Activated CD4-positive, alpha-beta T cell treated with anti-CD3 and anti-CD28 coated beads, Interleukin-2, amount 10 ng/mL, durations not matched to agents 7 days and 5 days (primary cell): ENCODE data around the gene ISG20L2. TPM values are rescaled to one million over a fixed set of nuclear protein-coding genes. Genes with fewer than 3 reads are reported as not detected.

Source experiments
- CTCF ChIA-PET: fragments of 350-600 bp; sonication (Branson Sonifier 250); formaldehyde crosslinking; loops from one replicate; lab custom pipeline; 2021; ENCODE audit warnings: antibody characterized with exemption; lab: Charles Lee
- POLR2A ChIA-PET: fragments of 350-600 bp; sonication (Branson Sonifier 250); formaldehyde crosslinking; loops from one replicate; lab custom pipeline; 2021; ENCODE audit warnings: antibody characterized with exemption; lab: Charles Lee
- DNase-seq: peaks from one replicate; pipeline ENCODE4 v3.0.0-alpha.2; 2020
- H3K27ac Mint-ChIP-seq: one replicate; pipeline ENCODE4 v1.8.0; 2021; ENCODE audit warnings: mild to moderate bottlenecking, moderate library complexity, mixed read lengths
- H3K27me3 Mint-ChIP-seq: one replicate; pipeline ENCODE4 v1.8.0; 2021; ENCODE audit warnings: mixed read lengths
- H3K36me3 Mint-ChIP-seq: one replicate; pipeline ENCODE4 v1.8.0; 2021; ENCODE audit warnings: low read depth, mixed read lengths
- H3K4me1 Mint-ChIP-seq: one replicate; pipeline ENCODE4 v1.8.0; 2021; ENCODE audit warnings: mixed read lengths
- H3K4me3 Mint-ChIP-seq: one replicate; pipeline ENCODE4 v1.8.0; 2021; ENCODE audit warnings: mild to moderate bottlenecking, moderate library complexity, mixed read lengths
- H3K9me3 Mint-ChIP-seq: one replicate; pipeline ENCODE4 v1.8.0; 2021; ENCODE audit warnings: mixed read lengths
- total RNA-seq, 2 experiments: library from RNA; stranded (reverse); gene quantifications; one replicate each; pipeline ENCODE4 v1.2.3, GENCODE V29; 2021

ISG20L2 gene, protein sequence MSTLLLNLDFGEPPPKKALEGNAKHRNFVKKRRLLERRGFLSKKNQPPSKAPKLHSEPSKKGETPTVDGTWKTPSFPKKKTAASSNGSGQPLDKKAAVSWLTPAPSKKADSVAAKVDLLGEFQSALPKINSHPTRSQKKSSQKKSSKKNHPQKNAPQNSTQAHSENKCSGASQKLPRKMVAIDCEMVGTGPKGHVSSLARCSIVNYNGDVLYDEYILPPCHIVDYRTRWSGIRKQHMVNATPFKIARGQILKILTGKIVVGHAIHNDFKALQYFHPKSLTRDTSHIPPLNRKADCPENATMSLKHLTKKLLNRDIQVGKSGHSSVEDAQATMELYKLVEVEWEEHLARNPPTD
- 10 to 100 TPM; 47.0 to 58.0 TPM for total RNA-seq

DNA sequence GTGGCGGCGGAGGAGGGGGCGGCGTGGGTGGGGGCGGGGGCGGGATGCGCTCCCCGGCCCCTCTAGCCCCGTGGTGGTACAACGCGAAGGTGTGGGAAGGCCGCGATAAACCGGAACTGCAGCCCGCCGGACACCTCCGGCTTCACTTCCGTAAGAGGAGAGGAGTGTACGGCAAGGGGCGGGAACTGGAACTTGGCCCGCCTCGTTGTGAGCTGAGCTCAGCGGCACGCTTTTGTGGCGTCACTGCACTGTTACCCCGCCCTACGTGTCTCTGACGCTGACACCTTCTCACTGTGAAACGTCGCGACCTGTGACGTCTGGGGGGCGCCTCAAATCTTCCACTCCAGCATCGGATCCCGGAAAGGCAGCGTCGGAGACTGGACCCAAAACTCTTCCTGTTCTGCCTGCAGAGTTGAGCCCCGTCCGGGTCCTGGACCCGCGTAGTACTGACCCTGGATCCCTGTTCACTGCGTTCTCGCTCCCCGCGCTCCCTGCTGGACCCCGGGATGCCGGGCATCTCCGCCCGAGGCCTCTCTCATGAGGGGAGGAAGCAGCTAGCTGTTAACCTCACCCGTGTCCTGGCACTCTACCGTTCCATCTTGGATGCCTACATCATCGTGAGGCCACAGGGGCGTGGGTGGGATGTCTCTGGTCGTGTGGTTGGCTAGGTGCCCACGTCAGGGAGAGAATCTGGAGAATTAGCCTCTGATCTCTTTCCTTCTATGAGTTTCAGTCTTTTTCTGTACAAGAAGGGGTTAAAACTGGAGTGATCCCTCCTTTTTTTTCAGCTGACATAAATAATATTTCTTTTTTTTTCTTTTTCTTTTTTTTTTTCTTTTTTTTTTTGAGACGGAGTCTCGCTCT lies at the start of gene ISG20L2:
TSS of gene ISG20L2 (minus strand) at position 168 of the 864 bp plus-strand sequence. CDS start 1,114 bp downstream, outside the sequence.
- no peaks in the 10 kb centered on the region for H3K9me3 Mint-ChIP-seq
- peaks cover 16% of the 10 kb centered on the region for H3K36me3 Mint-ChIP-seq
- H3K27me3 Mint-ChIP-seq = no peaks in the 10 kb centered on the region
- ChIA-PET POLR2A (interaction anchor here (0.7 to 1.8 kb wide), 7 partner anchors 10 to 70 kb away, joined by 3 to 12 read pairs (median 3); partner anchors contain the start of genes HDGF, MRPL24 and PRCC), CTCF (interaction anchor here (0.6 to 7.4 kb wide), 19 partner anchors 8 to 343 kb away, joined by 3 to 106 read pairs (median 4); partner anchors contain the start of genes INSRR, MRPL24, NTRK1 and PRCC)
- peak; percentile 98 for DNase-seq
- H3K4me3 Mint-ChIP-seq = no peak within 1 kb of the TSS
- H3K27ac Mint-ChIP-seq = no peak within 1 kb of the TSS
- peaks cover 27% of the 10 kb centered on the region for H3K4me1 Mint-ChIP-seq

DNA sequence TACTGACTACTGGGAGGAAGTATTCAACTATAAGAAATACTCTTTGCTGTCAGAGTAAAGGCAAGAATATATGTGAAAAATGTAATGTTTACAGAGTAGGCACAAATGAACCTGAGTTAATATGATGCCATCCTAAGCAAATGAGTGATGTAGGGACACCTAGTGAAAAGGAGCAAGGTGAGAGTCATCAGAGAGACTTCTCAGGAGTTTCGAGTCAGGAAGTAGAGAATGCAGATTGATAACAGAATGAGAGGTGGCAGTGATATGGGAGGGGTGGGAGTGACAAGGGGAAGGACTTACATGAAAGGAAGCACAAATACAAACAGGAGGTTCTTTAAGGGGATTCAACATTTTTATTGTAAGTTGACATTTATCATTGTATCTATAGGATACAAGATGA lies 49.0 kb upstream of the ISG20L2 start:
- Mint-ChIP-seq H3K4me3 (no peak overlapping the region), H3K9me3 (no peaks in the 10 kb centered on the region), H3K27ac (no peak overlapping the region), H3K27me3 (no peaks in the 10 kb centered on the region), H3K36me3 (peaks cover 29% of the 10 kb centered on the region), H3K4me1 (peaks cover 46% of the 10 kb centered on the region)
- DNase-seq = no peak
- ChIA-PET CTCF (no interaction called here), POLR2A (no interaction called here)

DNA sequence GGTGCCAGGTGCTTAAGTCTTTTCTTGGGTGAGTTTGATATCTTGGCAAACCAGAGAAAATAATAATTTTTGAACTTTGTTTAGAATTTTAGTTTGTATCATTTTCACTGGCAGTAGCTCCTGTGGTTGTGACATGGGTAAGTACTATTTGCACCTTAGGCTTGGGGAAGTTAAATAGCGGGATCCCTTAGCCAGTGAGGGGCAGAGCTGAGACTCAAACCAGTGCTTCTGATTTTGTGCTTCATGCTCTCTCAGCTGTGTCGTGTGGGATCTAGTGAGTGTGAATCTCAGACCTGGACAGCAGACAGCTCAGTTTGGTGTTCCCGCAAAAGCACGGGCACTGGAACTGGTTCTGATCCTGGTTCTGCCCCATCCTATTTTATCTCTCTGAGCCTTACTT lies 48.4 kb upstream of the ISG20L2 start:
- H3K36me3 Mint-ChIP-seq = peaks cover 28% of the 10 kb centered on the region
- H3K27me3 Mint-ChIP-seq = no peaks in the 10 kb centered on the region
- CTCF ChIA-PET = interaction anchor here (0.7 to 1.2 kb wide), 2 partner anchors 11 to 25 kb away, joined by 3 read pairs; no protein-coding TSS in a partner anchor
- no peak for DNase-seq
- H3K9me3 Mint-ChIP-seq = no peaks in the 10 kb centered on the region
- POLR2A ChIA-PET = no interaction called here
- peaks cover 48% of the 10 kb centered on the region for H3K4me1 Mint-ChIP-seq
- H3K27ac Mint-ChIP-seq = no peak overlapping the region
- no peak overlapping the region for H3K4me3 Mint-ChIP-seq

DNA sequence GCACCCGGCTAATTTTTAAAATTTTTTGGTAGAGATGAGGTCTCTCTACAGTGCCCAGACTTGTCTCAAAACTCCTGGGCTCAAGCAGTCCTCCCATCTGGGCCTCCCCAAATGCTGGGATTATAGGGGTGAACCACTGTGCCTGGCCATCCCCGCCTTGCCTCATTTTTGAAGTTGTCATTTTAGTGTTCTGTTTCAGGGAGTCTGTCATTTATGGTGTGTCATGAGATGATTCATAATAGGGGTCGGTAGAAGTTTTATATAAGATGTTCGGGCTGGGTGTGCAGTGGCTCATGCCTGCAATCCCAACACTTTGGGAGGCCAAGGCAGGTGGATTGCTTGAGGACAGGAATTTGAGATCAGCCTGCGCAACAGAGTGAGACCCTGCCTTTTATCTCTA lies 47.2 kb upstream of the ISG20L2 start:
- no peaks in the 10 kb centered on the region for H3K27me3 Mint-ChIP-seq
- no peaks in the 10 kb centered on the region for H3K9me3 Mint-ChIP-seq
- no peak overlapping the region for H3K4me3 Mint-ChIP-seq
- ChIA-PET CTCF (interaction anchor here (0.7 to 1.0 kb wide), 3 partner anchors 8 to 149 kb away, joined by 3 to 6 read pairs (median 3); no protein-coding TSS in a partner anchor), POLR2A (no interaction called here)
- DNase-seq = no peak
- H3K4me1 Mint-ChIP-seq = peaks cover 45% of the 10 kb centered on the region
- peaks cover 27% of the 10 kb centered on the region for H3K36me3 Mint-ChIP-seq
- no peak overlapping the region for H3K27ac Mint-ChIP-seq

DNA sequence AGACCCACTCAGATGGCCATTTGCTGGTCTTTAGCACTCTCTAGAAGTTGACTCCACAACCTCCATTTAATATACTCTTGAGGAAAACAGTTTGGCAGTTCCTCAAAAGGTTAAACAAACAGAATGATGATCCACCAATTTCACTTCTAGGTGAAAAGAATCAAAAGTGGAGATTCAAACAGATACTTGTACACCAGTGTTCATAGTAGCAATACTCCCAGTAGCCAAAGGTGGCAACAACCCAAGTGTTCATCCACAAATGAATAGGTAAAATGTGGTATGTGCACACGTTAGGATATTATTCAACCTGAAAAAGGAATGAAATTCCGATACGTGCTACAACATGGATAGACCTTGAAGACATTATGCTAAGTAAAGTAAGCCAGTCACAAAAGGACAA lies 45.0 kb upstream of the ISG20L2 start:
- ChIA-PET CTCF (interaction anchor here (0.9 to 1.4 kb wide), 3 partner anchors 15 to 48 kb away, joined by 4 to 7 read pairs (median 4); no protein-coding TSS in a partner anchor), POLR2A (no interaction called here)
- Mint-ChIP-seq H3K36me3 (peaks cover 37% of the 10 kb centered on the region), H3K27ac (no peak overlapping the region), H3K4me1 (peaks cover 63% of the 10 kb centered on the region), H3K27me3 (no peaks in the 10 kb centered on the region), H3K4me3 (no peak overlapping the region), H3K9me3 (no peaks in the 10 kb centered on the region)
- DNase-seq = no peak

DNA sequence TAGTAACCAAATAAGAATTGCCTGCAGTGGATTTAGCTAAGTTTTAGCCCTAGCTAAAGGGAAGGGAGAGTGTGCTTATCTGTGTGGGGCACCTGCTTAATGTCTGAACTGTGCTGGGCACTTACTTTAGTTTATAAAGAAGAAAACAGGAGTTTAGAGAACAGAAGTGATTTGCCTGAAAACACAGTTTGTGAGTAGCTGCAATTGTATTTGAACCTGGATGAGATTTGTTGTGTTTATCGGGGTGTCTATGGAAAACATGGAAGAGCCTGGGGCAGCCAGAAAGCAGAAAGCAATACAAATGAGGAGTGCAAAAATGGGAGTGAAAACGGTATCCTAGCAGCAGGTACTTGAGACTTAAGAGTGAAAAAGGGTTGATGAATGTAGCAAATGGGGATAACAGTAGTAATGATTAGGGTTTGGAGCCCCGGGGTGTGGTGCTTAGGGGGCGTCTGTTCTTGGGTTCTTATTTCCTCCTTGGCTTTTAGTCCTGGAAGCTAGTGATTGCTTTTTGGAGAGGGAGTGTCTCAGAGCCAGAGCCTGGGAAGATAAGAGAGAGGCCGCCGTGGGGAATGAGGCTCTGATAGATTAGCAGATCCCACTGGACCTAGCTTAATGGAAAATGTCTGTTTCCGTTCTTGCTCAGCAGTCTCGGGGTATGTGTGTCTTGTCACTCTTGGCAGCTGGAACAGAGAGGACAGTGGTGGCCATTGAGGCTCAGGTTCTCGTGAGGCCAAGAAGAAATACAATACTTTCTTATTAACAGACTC lies 44.3 kb upstream of the ISG20L2 start:
- no peaks in the 10 kb centered on the region for H3K9me3 Mint-ChIP-seq
- peaks cover 44% of the 10 kb centered on the region for H3K36me3 Mint-ChIP-seq
- ChIA-PET CTCF (interaction anchor here (0.9 to 2.1 kb wide), 5 partner anchors 9 to 47 kb away, joined by 4 to 8 read pairs (median 5); no protein-coding TSS in a partner anchor), POLR2A (interaction anchor here (0.6 kb wide), 1 partner anchor 10 kb away, joined by 3 read pairs; no protein-coding TSS in a partner anchor)
- DNase-seq = no peak
- H3K27ac Mint-ChIP-seq = peak overlapping the region; percentile 11
- H3K4me3 Mint-ChIP-seq = no peak overlapping the region
- H3K4me1 Mint-ChIP-seq = peaks cover 62% of the 10 kb centered on the region
- H3K27me3 Mint-ChIP-seq = no peaks in the 10 kb centered on the region

DNA sequence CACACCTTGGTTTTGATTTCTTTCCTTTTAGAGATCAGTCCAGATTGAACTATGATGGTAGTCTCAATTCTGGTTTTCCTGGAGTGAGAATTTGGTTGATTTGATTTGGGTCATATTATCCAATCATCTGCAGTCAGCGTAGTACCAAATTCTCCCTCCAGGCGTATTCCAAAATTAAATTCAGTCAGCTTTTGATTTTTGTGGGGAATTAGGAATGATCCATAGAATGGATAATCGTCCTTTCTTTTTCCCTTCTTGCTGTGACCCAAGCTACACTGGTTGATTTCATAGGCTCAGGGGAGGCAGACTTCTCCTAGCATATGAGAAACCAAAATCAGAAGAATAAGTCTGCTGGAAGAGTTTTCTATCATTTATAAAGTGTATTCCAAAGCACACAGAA lies 43.7 kb upstream of the ISG20L2 start:
- H3K4me3 Mint-ChIP-seq = no peak overlapping the region
- H3K27me3 Mint-ChIP-seq = no peaks in the 10 kb centered on the region
- DNase-seq = no peak
- H3K27ac Mint-ChIP-seq = no peak overlapping the region
- H3K9me3 Mint-ChIP-seq = no peaks in the 10 kb centered on the region
- ChIA-PET CTCF (interaction anchor here (0.7 to 2.1 kb wide), 4 partner anchors 9 to 46 kb away, joined by 3 to 8 read pairs (median 4); no protein-coding TSS in a partner anchor), POLR2A (no interaction called here)
- H3K4me1 Mint-ChIP-seq = peaks cover 57% of the 10 kb centered on the region
- H3K36me3 Mint-ChIP-seq = peaks cover 44% of the 10 kb centered on the region

DNA sequence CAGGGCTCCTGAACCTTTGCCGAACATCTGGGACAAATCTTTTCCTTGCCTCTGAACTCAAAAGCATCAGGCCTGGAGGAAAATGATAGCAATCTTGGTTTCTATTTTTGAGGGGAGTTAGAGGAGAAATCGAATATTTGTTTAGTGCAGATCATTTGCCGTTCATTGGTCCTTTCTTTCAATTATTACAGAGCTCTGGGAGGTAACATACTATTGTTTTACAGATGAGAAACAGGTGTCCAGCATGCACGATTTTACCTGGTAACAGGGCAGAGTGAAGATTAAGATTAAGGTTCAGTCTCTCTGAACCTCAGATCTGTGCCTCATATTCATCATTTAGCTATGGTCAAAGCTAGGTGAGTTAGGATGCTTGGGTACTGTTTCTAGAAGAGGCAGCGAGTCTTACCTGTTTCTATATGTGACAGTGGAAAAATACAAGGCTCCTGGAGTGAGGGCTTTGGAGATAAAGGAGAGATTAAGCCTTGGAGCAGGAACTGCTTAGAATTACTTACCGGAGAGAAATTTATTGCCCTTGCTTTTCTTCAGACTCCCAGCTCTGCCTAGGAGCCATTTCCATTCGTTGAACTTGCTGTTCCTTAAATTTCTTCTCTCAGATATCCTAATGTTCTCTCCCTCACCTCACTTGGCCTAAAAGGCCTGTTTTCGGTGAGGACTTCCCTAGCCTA lies 40.2 kb upstream of the ISG20L2 start:
- Mint-ChIP-seq H3K4me3 (no peak overlapping the region), H3K27ac (no peak overlapping the region), H3K36me3 (peaks cover 40% of the 10 kb centered on the region), H3K4me1 (peaks cover 55% of the 10 kb centered on the region), H3K27me3 (no peaks in the 10 kb centered on the region), H3K9me3 (no peaks in the 10 kb centered on the region)
- DNase-seq = no peak
- ChIA-PET CTCF (interaction anchor here (0.8 to 4.6 kb wide), 4 partner anchors 13 to 43 kb away, joined by 3 to 31 read pairs (median 5); partner anchors contain the start of genes ISG20L2 and METTL25B), POLR2A (no interaction called here)

DNA sequence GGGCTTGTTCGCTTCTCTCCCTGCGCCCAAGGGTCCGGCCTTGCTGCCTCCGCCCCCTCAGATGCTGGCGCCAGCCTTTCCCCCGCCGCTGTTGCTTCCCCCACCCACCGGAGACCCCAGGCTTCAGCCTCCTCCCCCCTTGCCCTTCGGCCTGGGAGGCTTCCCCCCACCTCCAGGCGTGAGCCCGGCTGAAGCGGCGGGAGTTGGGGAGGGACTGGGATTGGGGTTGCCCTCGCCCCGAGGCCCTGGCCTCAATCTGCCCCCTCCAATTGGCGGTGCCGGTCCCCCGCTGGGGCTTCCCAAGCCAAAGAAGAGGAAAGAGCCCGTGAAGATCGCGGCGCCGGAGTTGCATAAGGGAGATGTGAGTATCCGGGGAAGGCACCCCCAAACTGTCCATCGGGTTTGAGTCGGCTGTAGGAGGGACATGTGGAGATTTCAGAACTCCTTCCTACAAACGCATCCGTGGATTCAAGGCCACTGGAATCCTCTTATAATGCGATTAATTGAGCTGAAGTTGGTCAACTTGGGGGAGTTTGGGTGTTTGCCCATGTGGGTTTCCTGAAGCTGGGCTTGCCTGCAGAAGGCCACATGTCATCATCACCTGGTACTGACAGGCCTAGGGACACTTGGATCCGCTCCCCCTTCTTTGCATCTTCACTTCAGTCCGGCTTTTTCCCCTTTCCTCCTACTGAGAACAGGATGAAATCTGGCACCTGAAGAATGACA lies 39.5 kb upstream of the ISG20L2 start:
- no peaks in the 10 kb centered on the region for H3K9me3 Mint-ChIP-seq
- H3K27me3 Mint-ChIP-seq = no peaks in the 10 kb centered on the region
- ChIA-PET POLR2A (interaction anchor here (0.6 to 1.0 kb wide), 3 partner anchors 16 to 39 kb away, joined by 4 to 5 read pairs (median 4); partner anchors contain the start of genes ISG20L2, METTL25B and MRPL24), CTCF (interaction anchor here (1.0 to 4.6 kb wide), 9 partner anchors 14 to 125 kb away, joined by 3 to 31 read pairs (median 4); partner anchors contain the start of genes HDGF, ISG20L2 and METTL25B)
- DNase-seq = peak; percentile 35
- no peak overlapping the region for H3K4me3 Mint-ChIP-seq
- peaks cover 49% of the 10 kb centered on the region for H3K4me1 Mint-ChIP-seq
- H3K36me3 Mint-ChIP-seq = peaks cover 33% of the 10 kb centered on the region
- H3K27ac Mint-ChIP-seq = no peak overlapping the region

DNA sequence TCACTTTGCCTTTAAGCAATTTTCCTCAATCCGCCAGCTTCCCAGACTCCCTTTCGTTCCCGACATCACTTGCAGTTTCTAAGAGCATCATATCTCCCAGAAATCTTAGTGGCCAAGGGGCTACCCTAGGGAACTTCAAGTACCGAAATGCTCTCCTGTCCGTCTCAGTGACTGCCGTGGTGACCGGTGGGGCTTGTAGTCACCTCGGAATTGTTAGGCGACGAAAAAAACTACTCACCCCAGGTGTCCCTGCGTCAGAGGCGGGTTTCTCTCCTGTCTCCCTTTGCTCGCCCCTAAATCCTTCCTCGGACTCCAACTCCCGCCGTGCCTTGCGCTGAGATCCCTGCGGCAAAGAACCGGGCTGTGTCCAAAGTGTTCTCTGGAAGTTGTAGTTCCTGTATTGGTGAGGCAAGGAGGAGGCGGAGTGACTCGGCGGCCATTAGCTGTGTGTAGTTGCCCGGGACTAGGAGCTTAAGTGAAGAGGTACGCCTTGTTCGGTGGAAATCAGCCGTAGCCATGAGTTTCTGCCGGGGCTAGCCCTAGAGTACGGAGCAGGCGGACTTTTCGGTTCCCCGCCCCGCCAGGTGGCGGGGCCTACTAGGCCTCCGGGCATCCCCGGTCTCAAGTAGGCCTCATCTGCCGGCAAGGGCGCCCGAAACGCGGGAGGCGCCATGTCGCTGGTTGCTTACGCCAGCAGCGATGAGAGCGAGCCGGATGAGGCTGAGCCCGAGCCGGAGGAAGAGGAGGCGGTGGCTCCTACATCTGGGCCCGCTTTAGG lies 38.7 kb upstream of the ISG20L2 start, which contains the start of gene PRCC:
TSS of gene PRCC (plus strand) at position 435 of the 778 bp plus-strand sequence. CDS start at position 672, 237 bp downstream.
- peak; percentile 99 for DNase-seq
- Mint-ChIP-seq H3K27ac (no peak within 1 kb of the TSS), H3K9me3 (no peaks in the 10 kb centered on the region), H3K4me3 (no peak within 1 kb of the TSS), H3K4me1 (peaks cover 41% of the 10 kb centered on the region), H3K27me3 (no peaks in the 10 kb centered on the region), H3K36me3 (peaks cover 26% of the 10 kb centered on the region)
- CTCF ChIA-PET = interaction anchor here (0.8 to 4.6 kb wide), 11 partner anchors 12 to 126 kb away, joined by 3 to 31 read pairs (median 5); partner anchors contain the start of genes HDGF, ISG20L2, METTL25B and MRPL24
- POLR2A ChIA-PET = interaction anchor here (0.6 to 1.0 kb wide), 4 partner anchors 15 to 39 kb away, joined by 4 to 5 read pairs (median 4); partner anchors contain the start of genes ISG20L2, METTL25B and MRPL24
